Ascending aorta (tissue), 2 donors: Measurements from ENCODE around the gene TRIM28. TPM values are rescaled to one million over a fixed set of nuclear protein-coding genes. Genes with fewer than 3 reads are reported as not detected.

Experiments used
- DNase-seq, 2 donors: peaks; one replicate each; pipeline ENCODE4 v3.0.0-alpha.2; 2019; ENCODE audit warnings: low spot score in 2 of 2
- H3K27ac ChIP-seq, 2 donors: fragments of 200-600 bp; sonication (generic); one replicate each; pipeline ENCODE4 v1.5.1; 2016 to 2017; ENCODE audit warnings: mild to moderate bottlenecking in 1 of 2
- H3K27me3 ChIP-seq: fragments of 200-600 bp; sonication (generic); one replicate; pipeline ENCODE4 v1.5.1; 2017
- H3K36me3 ChIP-seq, 2 donors: fragments of 200-600 bp; sonication (generic); one replicate each; pipeline ENCODE4 v1.5.1; 2016
- H3K4me1 ChIP-seq, 2 donors: fragments of 200-600 bp; sonication (generic); one replicate each; pipeline ENCODE4 v1.5.1; 2016 to 2017; ENCODE audit warnings: mild to moderate bottlenecking in 1 of 2
- H3K4me3 ChIP-seq, 2 donors: fragments of 200-600 bp; sonication (generic); one replicate each; pipeline ENCODE4 v1.5.1; 2016 to 2017; ENCODE audit warnings: mild to moderate bottlenecking in 1 of 2
- H3K9me3 ChIP-seq, 2 donors: fragments of 200-600 bp; sonication (generic); one replicate each; pipeline ENCODE4 v1.5.1; 2016
- intact Hi-C: fragments of 100-400 bp; cut with DNase I; formaldehyde crosslinking; loops from one replicate; pipeline ENCODE4 v1.15.1; 2023
- total RNA-seq: library from RNA; depleted of rRNA; stranded (reverse); fragments of >200 nt; gene quantifications from one replicate; pipeline ENCODE4 v1.1.0, GENCODE V29; 2016
- TF ChIP-seq, protein P1 (sequence below), 3 experiments: fragments of 200-600 bp in 2 of 3; fragments of 450-650 bp in 1 of 3; sonication (generic) in 2 of 3; IDR thresholded peaks; one replicate each; pipeline ENCODE4 v1.5.1; 2016 to 2019; ENCODE audit warnings: antibody characterized with exemption in 3 of 3, mild to moderate bottlenecking in 1 of 3, moderate library complexity in 1 of 3

TRIM28 gene
- total RNA-seq, 1 donor from 2014 or later = 222 TPM

DNA sequence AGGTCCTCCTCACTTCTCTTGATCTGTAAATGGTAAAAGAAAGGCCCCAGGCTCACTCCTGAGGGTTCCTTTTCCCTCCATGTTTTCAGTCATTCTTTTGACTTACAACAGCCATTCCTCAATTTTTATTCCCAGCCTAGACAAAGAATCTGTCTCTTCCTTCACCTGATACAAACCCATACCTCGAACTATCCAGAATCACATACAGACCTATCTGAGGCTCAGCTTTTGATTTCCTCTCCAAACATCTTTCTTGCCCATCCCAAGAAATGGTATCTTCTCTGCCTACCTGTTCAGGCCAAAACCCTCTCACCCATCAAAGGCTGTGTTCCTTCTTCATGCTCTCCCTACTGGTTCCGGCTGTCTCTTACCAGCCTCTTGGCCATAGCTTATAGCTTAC is 8.8 kb downstream of the TRIM28 start:
- Histone ChIP-seq H3K4me3 (no peak overlapping the region), H3K27ac (no peak overlapping the region), H3K4me1 (peaks cover 19 to 32% of the 10 kb centered on the region in 2 donors), H3K27me3 (no peaks in the 10 kb centered on the region), H3K36me3 (peaks cover 64 to 73% of the 10 kb centered on the region in 2 donors), H3K9me3 (no peaks in the 10 kb centered on the region)
- intact Hi-C loops = no loop called here
- DNase-seq = no peak
- TF ChIP-seq, protein P1, sequence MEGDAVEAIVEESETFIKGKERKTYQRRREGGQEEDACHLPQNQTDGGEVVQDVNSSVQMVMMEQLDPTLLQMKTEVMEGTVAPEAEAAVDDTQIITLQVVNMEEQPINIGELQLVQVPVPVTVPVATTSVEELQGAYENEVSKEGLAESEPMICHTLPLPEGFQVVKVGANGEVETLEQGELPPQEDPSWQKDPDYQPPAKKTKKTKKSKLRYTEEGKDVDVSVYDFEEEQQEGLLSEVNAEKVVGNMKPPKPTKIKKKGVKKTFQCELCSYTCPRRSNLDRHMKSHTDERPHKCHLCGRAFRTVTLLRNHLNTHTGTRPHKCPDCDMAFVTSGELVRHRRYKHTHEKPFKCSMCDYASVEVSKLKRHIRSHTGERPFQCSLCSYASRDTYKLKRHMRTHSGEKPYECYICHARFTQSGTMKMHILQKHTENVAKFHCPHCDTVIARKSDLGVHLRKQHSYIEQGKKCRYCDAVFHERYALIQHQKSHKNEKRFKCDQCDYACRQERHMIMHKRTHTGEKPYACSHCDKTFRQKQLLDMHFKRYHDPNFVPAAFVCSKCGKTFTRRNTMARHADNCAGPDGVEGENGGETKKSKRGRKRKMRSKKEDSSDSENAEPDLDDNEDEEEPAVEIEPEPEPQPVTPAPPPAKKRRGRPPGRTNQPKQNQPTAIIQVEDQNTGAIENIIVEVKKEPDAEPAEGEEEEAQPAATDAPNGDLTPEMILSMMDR (IDR thresholded peaks at IDR 0.05) = no peak

DNA sequence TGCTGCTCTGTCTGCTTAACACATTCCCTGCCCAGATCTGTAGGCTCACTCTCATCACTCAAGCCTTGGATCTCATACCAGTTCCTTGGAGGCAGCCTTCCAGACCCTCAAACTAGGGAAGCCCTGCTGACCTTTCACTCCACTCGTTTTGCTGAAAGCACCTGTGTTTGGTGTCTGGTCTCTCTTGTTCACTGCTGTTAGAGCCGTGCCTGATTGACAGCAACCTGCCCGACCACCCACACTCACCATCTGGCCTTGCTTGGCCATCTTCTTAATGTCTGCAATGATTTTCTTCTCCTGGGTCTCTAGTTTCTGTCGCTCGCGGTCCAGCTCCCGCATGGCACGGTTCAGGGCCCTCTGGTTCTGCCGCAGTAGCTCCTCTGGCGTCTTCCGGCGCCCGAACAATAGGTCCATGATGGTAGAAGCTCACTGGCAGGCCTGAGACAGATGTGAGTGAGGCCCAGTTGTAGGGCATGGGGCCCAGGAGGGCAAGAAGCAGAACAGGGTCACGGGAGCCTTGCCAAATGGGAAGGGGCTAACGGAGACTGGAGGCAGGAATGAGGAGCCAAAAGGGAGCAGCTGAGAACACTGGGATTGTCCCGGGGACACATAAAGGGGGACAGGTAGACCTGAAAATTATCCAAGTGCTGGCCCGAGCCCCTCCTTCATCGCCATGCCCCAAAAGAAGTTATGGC is 10.1 kb downstream of the TRIM28 start:
- H3K36me3 ChIP-seq = peaks cover 52 to 61% of the 10 kb centered on the region in 2 donors

DNA sequence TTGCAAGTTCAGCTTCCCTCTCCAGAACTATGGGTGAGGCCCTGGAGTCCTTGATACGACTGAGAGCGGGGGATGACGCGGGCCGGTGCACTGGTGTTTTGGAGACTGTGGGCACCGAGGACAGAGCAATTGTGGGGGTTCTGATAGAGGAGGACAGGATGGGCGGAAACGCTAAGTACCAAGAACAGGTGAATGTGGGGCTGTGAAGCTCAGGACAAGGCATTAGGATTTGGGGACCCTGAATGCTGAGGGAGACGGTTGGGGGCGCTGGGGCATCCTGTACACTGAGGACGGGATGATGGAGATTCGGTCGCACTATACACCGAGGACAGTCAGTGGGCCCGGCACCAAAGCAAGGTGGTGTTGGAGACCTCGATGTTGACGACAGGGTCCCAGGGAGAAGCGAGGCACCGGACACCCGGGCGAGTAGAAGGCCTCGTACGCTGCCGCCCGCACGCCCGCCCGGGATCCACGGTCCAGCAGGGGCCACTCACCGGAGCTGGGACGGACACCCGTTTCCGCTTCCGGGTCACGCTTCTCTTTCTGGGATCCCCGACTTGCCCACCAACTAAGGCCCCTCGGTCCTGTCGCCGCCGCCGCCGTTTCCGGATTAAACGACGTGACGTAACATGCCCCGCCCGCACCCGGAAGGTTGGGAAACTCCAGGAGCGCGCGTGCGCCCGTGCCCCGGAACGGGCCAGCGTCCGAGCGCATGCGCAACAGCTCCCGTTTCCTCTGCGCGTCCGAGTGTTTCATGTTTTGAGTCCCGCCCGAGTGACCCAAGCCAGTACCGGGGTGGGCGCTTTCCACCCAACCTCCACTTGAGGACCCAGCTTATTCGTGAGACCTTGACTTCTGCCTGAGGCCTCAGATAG is 10.9 kb downstream of the TRIM28 start, which contains the start of gene CHMP2A:
Gene CHMP2A (minus strand): TSS at position 612 of the 875 bp plus-strand sequence. CDS start 893 bp downstream, outside the sequence.
- peaks cover 20 to 34% of the 10 kb centered on the region in 2 donors for H3K4me1 ChIP-seq
- H3K27ac ChIP-seq = peak within 1 kb of the TSS; percentile 92 to 99
- no peaks in the 10 kb centered on the region for H3K27me3 ChIP-seq
- no peaks in the 10 kb centered on the region for H3K9me3 ChIP-seq
- H3K36me3 ChIP-seq = peaks cover 44 to 53% of the 10 kb centered on the region in 2 donors
- DNase-seq = peak; percentile 92 to 99
- TF ChIP-seq, protein P1 (IDR thresholded peaks at IDR 0.05) = no peak
- intact Hi-C loops = loop anchor here (1.0 to 2.0 kb wide), 3 partner anchors 10 to 114 kb away; partner anchors contain the start of genes TRIM28, ZBTB45 and ZNF132
- H3K4me3 ChIP-seq = peak within 1 kb of the TSS; percentile 72 to 80

More for the DNA sequence above, 10.1 kb downstream of the TRIM28 start:
- peaks cover 19 to 32% of the 10 kb centered on the region in 2 donors for H3K4me1 ChIP-seq
- H3K9me3 ChIP-seq = no peaks in the 10 kb centered on the region
- TF ChIP-seq, protein P1 (IDR thresholded peaks at IDR 0.05) = no peak
- H3K27ac ChIP-seq = peak overlapping the region; percentile 92 to 99
- intact Hi-C loops = loop anchor here (1.0 to 2.0 kb wide), 2 partner anchors 10 to 35 kb away; partner anchors contain the start of genes TRIM28 and ZBTB45
- peak in 1 of 2 donors; percentile 62 for DNase-seq
- H3K4me3 ChIP-seq = peak overlapping the region; percentile 72 to 80
- H3K27me3 ChIP-seq = no peaks in the 10 kb centered on the region

DNA sequence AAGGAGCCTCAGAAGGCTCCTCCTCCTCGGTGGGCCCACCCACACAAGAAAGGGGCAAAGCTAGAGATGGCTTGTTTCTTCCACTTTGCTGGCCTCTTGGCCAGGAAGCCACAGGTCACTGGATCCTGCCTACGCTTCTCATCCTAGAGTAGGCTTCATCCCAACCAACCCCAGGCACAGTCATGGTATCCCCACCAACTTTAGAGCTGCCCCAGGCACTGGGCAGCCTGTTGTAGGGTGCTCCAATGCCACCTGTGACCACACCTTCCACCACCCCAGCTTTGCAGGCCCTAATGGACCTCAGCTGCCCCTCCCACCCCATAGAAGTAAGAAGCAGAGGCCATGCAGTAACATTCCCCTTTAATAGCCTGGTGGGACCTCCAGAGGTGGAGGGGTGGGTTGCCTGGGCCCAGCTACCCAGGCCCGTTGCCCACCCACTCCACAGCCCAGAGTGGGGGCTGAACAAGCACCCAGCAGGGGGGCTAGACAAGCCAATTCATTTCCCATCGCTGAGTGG is 11.6 kb downstream of the TRIM28 start:
- Histone ChIP-seq H3K4me1 (peaks cover 22 to 37% of the 10 kb centered on the region in 2 donors), H3K4me3 (peak overlapping the region; percentile 72 to 80), H3K27me3 (no peaks in the 10 kb centered on the region), H3K9me3 (no peaks in the 10 kb centered on the region), H3K36me3 (peaks cover 37 to 46% of the 10 kb centered on the region in 2 donors), H3K27ac (peak overlapping the region; percentile 92 to 99)
- intact Hi-C loops = loop anchor here (1.0 to 2.0 kb wide), 2 partner anchors 37 to 115 kb away; partner anchors contain the start of genes ZBTB45 and ZNF132
- DNase-seq = no peak
- TF ChIP-seq, protein P1 (IDR thresholded peaks at IDR 0.05) = no peak
